Measurements from ENCODE around the gene TBX19.

TBX19 gene

DNA sequence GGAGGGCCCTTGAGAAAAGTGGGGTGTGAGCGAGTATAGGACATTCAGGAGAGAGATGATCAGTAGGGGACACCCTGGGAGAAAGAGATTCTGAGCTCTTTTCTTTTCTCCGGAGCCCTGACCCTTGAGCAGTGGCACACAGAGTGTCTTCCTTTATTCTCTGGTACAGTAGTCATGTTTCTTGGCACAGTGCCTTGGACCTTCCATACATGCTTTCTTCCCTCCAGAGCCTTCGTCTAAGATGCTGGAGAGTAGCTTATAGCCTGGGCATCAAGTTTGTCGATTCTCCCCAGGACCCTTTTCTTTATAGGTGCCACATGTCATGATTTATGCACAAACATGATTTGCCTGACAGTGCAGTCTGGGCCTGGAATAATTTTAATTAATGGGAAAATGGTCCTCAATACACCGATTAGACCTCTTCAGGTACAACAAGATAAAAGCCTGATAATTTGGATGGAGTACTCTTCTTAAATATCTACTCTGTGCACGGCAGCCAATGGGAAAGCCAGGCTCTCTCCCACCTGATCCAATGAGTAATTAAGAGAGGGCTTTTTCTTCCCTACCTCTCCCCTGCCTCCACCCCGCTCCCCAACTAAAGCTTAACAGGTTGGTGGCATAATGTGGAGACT, at the start of gene TBX19:
TSS of gene TBX19 (plus strand) at position 582 of the 632 bp plus-strand sequence. CDS start 214 bp downstream, outside the sequence.
- DNase-seq = no peak

DNA sequence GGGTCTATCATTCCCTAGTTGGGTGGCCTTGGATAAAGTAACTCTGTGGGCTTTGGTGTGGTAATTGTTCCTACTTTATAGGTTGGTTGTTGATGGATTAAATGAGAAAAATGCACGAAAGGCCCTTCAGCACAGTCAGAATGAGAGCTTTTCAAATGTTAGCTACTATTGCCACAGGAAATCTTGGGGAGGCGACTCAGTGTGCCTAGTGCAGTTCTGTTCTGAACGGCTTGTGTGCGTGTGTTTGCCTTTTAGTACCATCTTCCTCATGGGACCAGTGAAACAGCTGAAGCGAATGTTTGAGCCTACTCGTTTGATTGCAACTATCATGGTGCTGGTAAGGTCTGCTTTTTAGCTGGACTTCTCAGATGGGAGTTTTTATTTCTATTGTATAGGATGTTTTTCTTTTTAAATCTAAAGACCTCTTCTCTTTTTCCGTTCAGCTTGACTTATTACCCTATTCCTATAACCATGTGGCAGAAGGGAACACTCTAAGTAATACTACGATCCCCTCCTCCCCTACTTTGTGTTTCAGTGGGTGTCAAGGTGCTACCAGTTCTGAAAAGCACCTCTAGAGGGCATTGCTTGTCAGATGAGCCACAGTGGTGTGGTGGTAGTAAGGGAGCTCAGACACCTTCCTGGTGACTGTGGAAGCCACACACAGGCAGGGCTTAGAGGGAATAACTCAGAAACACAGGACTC, 45.7 kb upstream of the TBX19 start:
- no peak for DNase-seq

DNA sequence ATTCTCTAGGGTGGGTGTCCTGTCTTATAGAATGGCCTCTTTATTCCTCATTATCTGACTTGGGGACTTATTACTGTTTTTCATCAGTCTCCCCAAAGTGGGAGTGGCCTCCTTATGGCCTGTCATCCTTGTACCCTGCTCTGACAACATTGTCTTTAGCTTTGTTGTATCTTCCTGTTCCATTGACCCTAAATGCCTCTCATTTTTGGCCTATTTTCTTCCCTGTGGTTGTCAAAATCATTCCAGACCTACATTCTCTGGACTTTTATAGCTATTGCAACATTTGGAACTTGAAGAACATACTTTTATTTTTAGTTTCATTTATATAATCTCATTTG, 45.2 kb upstream of the TBX19 start:
- no peak for DNase-seq

DNA sequence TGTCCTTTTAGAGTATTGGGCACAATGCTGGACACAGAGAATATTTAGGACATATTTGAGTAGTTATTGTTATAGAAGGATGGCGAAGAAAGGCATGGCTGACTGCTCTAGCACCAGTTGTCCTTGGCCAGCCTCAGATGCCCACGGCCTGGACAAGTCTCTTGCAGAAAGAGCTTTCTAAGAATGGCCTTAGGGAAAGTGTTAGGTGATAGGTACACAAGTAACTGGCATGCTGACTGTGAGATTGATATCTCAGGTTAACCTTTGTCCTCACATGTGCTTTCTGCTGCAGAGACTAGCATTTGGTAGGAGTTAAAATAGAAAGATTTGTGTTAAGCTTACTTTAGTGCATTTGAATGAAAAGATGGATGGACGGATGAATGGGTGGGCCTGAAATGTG, 44.7 kb upstream of the TBX19 start:
- no peak for DNase-seq

DNA sequence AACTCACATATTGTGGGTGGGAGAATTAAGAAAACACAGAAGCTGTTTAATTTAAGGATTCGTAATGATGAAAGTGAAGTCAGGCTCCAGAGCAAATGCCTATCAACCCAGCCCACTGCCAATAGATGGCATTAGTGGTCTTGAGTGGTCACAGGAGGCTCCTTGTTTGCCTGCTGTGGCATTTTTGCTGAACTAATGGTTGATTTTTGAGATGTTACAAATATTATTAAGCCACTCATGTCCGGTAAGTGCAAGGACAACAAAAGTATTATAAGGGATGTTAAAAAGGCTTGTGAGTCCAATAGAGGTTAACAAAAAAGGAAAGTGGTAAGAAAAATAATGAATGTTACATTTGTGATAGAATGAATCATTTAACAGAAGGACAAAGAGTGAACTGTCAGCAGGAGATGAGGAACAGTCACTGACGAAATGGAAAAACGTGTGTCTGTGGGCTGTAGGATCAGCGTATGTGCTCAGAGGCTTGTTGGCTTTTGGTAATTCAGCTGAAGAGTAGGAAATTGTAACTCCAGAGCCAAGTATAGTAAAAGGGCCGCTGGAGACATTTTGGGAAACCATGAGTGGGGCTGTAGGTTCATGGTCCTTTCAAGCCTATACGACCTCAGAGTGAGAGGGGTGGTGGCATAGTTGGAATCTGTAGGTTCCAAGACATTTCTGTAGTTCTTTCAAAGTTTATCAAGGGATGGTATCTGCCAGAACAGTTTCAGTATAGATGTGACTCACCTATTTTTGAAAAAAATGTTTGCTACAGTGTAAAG, 43.7 kb upstream of the TBX19 start:
- no peak for DNase-seq

DNA sequence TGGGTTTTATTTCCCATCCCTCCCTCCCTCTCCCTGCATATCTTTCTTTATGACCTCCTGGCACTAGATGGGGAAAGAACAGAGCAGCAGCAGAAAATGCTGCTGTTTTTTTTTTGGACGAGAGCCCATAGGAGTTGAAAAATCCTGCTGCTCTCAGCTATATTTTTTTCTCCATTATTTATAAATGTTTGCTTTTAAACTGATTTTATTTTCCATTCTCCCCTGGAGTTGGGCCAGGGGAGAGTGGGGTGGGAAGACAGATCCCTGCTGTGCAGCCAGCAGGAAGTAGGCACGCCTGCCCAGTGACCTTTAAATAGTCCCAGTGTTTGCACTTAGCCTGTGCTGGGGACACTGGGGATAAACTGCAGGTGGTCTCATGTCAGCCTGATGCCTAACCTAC, 37.5 kb upstream of the TBX19 start:
- DNase-seq = no peak

DNA sequence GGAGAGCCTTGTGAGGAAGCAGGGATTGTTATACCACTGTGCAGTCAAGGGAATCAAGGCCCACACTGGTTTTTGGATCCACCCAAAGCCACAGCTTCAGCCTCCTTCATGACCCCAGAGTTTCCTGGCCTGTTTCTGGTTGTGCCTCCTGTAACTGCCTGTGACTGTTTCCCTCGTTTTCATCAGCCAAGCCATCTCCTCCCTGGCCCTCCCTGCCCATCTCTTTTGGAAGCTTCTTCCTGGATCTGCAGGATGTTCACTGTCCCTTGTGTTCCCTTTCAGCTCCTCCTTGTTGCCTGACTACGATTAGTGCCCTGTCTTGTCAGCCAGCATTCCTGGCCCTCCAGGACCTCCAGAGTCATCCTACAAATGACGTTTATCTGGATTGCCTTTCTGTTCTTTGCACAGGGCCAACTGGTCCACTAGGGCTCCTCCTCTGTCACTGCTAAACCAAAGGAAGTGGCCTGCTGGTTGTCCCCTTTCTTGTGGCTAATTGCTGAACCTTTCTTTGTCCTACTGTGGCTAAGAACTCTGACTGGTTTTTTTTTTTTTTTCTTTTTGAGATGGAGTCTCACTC, 37.0 kb upstream of the TBX19 start:
- no peak for DNase-seq

DNA sequence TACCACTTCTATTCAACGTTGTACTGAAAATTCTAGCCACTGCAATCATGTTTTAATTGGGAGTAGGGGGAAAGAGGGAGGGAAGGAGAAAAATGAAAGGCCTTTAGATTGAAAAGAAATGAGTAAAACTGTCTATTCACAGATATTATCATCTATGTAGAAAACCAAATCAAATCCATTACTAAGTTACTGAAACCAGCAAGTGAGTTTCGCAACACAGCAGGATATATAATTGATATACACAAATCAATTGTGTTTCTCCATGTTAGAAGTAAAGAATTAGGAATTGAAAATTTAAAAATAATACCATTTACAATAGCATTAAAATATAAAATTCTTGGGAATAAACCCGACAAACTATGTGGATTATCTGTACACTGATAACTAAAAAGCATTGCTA, 35.6 kb upstream of the TBX19 start:
- DNase-seq = no peak

DNA sequence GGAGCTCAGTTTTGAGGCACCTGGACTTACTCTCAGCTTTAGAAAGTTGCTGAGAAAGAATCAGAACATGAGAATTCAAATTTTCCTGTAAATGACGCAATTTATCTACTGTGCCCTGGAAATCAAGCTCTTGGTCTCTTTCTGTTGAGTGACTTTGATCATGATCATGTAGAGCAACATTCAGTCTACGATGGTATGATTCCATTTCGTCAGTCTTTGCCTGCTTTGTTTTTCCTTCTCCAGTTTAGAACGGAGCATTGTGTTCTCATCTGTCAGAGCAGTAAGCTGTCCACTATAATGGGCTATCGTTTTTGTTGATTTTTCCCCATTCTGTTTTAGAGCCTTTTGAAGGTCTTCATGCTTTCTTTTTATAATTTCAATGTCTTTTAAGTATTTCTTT, 34.2 kb upstream of the TBX19 start:
- DNase-seq = no peak

DNA sequence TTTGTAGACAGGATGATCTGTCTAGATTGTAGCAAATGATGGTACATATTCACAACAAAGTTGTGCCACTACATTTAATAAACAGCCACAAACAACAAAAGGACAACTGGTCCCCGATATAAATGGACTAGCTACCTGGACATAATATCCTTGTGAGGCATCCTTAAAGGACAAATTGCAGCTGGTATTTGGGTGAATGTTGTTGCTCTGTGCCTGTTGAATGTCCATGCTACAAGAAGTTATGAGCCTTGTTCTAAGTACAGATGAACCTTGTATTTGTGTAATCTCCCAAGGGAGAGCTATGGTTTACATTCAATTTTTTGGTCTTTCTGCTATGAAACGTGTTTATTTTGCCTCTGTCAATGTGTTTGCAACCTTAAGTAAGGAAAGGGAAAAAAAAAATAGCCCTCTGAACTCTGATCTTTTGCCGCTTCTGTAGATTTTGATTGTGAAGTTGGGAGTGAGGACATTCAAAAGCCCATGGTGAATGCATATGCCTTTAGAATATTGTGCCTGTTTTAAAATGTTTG, 28.4 kb upstream of the TBX19 start:
- DNase-seq = no peak

DNA sequence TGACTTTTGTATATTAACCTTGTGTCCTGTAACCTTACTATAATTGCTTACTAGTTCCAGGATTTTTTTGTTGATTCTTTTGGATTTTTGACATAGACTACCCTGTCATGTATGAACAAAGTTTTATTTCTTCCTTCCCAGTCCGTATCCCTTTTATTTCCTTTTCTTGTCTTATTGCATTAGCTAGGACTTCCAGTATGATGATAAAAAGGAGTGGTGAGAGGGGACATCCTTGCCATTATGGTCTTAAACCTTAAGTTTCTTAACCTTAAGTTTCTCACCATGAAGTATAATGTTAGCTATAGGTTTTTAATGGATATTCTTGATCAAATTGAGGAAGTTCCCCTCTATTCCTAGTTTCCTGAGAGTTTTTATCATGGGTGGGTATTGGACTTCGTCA, 24.5 kb upstream of the TBX19 start:
- DNase-seq = no peak

DNA sequence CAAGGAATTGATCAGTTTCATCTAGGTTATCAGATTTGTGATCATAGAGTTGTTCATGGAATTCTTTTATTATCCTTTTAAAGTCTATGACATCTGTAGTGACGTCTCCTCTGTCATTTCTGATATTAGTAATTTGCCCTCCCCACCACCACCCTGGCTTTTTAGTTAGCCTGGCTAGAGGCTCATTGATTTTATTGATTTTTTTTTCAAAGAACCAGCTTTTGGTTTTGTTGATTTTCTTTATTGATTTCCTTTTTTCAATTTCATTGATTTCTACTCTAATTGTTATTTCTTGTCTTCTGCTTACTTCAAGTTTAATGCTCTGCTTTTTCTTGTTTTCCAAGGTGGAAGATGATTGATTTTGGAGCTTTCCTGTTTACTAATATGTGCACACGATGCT, 23.3 kb upstream of the TBX19 start:
- DNase-seq = no peak

DNA sequence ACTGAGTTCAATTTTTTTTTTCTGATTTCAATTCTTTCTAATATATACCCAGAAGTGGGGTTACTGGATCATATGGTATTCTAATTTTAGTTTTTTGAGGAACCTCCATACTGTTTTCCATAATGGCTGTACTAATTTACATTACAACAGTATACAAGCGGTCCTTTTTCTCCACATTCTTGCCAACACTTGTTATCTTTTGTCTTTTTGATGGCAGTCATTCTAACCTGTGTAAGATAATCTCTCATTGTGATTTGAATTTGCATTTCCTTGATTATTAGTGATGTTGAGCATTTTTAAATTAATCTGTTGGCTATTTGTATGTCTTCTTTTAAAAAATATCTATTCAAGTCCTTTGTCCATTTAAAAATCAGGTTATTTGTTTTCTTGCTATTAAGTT, 21.1 kb upstream of the TBX19 start:
- no peak for DNase-seq

DNA sequence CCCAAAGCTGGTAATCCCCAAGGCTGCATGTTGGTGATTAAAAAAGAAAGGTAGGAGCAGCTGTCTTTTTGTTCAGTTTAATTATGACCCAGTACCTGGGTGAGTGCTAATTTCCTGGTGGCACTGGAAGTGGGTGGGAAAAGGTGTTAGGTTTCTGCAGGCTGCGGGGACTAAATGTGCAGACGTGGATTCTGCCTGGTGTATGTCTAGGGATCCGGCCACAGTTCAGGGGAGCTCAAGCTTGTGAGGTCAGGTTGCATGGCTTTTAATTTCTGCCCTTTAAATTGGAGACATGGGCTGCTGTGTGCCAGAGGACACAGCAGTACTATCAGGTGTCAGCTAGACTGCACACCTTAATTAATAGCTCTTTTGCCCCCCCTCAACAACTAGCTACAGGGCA, 20.3 kb upstream of the TBX19 start:
- DNase-seq = no peak

DNA sequence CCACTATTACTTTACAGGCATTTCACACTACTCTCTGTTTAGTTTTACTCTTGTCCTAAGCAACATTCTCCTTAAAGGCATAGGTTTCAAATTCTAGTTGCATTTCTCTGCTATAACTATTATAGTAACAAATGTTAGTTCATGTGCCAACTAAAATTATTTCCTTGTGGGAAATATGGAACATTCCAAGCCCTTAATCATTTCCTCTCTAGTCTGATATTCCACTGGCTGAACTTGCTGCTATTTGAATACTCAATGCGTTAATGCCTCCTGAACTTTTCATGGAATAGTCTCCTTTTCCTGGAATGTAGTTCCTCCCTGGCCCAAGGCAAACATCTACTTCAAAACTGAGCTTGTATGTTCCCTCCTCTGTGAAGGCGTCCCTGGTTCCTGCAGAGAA, 19.3 kb upstream of the TBX19 start:
- DNase-seq = no peak

DNA sequence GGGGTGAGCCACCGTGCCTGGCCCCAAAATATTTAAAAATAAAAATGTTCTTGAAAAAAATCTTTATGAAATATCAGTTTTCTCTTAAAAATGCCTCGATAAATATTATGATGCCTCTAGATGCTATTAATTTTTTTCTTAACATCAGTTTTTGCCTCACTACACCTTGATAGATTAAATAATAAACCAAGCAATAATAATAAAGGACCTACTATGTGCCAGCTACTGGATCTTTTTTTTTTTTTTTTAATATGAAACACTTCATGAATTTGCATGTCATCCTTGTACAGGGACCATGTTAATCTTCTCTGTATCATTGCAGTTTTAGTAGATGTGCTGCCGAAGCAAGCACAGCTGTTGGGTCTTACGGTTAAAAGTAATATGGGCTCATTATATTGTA, 17.5 kb upstream of the TBX19 start:
- DNase-seq = no peak

DNA sequence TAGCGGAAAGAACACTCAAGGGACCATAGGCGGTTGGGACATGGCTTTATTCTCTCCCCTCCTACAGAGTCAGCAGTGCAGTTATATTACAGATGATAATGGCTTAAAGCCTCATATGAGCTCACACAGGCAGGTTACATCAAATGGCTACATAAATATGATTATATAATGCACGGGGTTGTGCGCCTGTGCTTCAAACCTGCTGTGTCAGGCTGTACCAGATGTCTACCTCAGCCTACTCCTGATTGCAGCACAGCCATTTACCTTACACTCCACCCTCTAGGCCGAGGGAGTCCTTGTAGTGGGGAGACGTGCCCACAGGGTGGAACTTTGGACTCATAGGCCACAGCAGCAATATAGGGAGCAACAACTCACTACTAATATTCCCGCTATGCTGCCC, 16.4 kb upstream of the TBX19 start:
- no peak for DNase-seq

DNA sequence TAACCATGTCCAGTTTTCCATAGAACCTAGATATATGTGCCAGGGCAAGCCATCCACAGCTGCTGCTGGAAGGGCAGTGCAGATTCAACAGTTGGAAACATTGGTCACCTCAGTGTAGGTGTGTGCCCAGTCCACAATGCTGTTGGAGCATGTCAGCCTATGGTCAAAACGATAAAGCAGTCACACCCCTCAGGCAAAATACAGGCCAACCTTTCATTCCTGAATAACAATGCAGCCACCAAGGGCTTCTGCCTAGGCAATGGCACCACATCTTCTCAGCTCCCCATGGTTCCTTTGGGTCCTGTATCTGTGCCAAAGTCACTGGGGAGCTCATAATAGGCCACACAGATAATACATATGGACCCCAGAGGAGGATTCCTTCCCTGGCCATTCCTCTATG, 15.1 kb upstream of the TBX19 start:
- no peak for DNase-seq

DNA sequence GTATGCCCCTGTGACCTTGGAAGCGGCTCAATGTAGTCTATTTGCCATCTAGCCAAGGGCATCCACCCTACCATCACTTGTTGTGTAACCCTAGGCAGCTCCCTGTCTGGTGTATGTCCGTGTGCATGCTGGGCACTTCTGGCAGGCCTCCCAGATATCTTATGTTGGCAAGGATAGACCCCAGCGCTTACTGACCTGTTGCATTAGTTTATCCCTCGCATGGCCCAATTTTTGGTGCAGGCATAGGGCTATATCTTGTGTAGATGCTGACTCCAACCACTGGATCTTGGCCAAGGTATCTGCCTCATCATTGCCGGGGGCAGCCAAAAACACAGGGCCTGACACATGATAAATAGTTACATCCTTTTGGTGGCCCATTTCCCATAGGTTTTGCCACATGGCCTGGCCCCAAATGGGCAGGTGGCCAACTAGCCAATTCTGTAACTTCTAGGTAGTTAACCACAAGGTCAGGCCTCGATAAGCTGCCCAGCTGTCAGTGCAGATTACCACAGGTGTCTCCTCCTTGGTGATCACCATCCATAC, 14.0 kb upstream of the TBX19 start:
- no peak for DNase-seq

DNA sequence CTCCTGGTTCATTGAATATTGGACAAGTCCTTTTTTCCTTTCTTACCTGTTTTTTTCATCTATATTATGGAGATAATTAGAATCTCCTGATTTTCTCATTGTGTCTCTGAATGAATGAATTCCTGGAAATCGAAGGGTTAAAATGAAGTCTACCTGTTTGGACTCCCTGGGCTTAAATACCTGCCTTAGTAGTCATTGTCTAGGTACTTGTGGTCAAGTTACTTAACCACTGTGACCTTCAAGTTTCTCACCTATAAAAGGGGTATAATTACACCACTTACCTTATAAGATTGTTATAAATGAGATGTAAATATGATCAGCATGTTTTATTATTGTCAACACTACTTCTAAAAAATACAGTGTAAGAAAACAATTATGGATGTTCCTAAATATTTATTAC, 9.0 kb upstream of the TBX19 start:
- no peak for DNase-seq

DNA sequence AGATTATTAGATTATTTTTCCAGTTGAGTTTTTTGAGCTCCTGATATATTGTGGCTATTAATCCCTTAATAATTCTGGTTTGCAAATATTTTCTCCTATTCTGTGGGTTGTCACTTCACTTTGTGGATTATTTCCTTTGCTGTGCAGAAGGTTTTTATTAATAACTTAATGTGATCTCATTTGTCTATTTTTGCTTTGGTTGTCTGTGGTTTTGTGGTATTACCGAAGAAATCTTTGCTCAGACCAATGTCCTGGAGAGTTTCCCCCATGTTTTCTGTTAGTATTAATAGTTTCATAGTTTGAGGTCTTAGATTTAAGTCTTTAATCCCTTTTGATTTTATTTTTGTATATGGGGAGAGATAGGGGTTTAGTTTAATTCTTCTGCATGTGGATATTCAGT, 7.1 kb upstream of the TBX19 start:
- no peak for DNase-seq

DNA sequence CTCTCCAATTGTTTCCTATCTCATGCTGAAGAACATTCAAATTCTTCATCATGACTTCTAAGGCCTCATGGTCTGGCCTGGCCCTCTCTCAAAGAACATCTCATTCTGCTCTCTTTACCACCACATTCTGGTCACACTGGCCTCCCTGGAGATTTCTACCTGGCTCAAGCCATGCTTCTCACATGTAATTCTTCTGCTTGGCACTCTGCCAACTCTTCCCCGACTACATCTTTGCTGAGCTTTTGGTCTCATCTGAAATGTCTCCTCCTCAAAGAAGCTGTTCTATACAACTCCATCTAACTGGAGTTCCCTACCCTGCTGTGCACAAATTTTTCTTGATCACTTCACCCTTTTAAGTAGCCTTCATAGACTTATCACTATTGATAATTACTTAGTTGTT, 1.4 kb upstream of the TBX19 start:
- DNase-seq = no peak

DNA sequence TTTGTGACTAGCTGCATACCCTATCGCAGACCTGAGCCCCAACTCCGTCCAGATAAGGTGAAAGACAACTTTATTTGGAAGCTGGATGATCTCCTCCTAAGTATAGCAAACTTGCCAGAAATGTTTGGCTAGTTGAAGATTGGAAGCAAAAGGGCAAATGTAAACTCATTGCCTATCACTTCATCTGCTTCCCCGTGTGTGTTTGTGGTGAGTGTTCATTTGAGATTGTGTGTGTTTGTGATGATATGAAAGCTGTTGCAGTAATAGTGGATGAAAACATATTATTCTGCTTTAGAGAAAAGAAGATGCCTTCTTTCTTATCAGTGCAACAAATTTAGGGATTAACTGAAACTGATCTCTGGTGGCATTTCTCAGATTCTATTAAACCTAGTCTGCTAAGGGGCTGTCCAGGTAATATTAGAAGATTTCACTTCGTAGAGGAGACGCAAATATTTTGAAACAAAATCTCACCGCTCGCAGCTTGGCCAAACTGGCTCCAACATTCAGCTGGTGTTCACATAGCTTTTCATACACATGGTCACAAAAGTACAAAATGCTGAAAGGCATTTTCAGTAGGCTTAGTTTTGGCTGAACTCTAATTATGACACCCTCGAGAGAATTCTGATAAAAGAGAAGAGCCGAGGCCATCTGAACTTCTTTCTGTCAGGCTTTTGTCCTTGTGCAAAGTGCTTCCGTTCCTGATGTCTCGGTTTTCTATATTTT, 1.1 kb downstream of the TBX19 start:
- DNase-seq = no peak

All from NCI-H1436 treated with DMSO at 0.1 percent for 48 hours (cell line).